ENCODE measurements around the gene TPSD1. TPM values are rescaled to one million over a fixed set of nuclear protein-coding genes. Genes with fewer than 3 reads are reported as not detected.
"Not testable (repeated sequence)": the region's sequence is repeated elsewhere in the genome, so short reads cannot be mapped to it uniquely, and the experiment has no call there.

The TPSD1 gene
- total and polyA plus RNA-seq, 2 donors (not counting 1 experiment from before 2014, with no cell fraction given): not detected

- Histone ChIP-seq H3K27ac (ENCODE audit: low read length in 2 of 2) (no peak overlapping the region), H3K27me3 (replicated peaks in 1 of 4; ENCODE audit: control extremely low read depth in 1 of 4, control insufficient read depth in 3 of 4, insufficient read depth in 4 of 4, low read length in 3 of 4) (no peaks in the 10 kb centered on the region), H3K9me3 (ENCODE audit: control extremely low read depth in 1 of 3, control insufficient read depth in 2 of 3, insufficient read depth in 1 of 3, low read length in 2 of 3) (no peaks in the 10 kb centered on the region), H4K20me1 (ENCODE audit: control insufficient read depth, insufficient read depth, low read length, poor library complexity, severe bottlenecking) (no peaks in the 10 kb centered on the region), H3K9ac (ENCODE audit: low read length) (no peak overlapping the region), H3K4me3 (ENCODE audit: control extremely low read depth in 1 of 5, extremely low read depth in 1 of 5, insufficient read depth in 1 of 5, low read depth in 2 of 5, low read length in 4 of 5) (no peak overlapping the region), H3K79me2 (ENCODE audit: control insufficient read depth, insufficient read depth, low read length) (no peaks in the 10 kb centered on the region), H3K4me2 (replicated peaks; ENCODE audit: low read depth, low read length, poor library complexity, severe bottlenecking) (no peak overlapping the region), H3K4me1 (ENCODE audit: control insufficient read depth in 2 of 2, insufficient read depth in 2 of 2, low read length in 2 of 2) (no peaks in the 10 kb centered on the region), H3K36me3 (replicated peaks in 1 of 2; ENCODE audit: control extremely low read depth in 1 of 2, control insufficient read depth in 1 of 2, extremely low read depth in 1 of 2, insufficient read depth in 2 of 2, low read length in 1 of 2) (no peaks in the 10 kb centered on the region), H2AFZ (ENCODE audit: insufficient read depth, low read depth, low read length, poor library complexity, severe bottlenecking) (no peak overlapping the region)
- Mint-ChIP-seq H3K4me3 (no peak overlapping the region), H3K9me3 (ENCODE audit: insufficient read depth) (no peaks in the 10 kb centered on the region), H3K27me3 (no peaks in the 10 kb centered on the region), H3K27ac (no peak overlapping the region), H3K4me1 (no peaks in the 10 kb centered on the region)
- TF ChIP-seq, protein P1, sequence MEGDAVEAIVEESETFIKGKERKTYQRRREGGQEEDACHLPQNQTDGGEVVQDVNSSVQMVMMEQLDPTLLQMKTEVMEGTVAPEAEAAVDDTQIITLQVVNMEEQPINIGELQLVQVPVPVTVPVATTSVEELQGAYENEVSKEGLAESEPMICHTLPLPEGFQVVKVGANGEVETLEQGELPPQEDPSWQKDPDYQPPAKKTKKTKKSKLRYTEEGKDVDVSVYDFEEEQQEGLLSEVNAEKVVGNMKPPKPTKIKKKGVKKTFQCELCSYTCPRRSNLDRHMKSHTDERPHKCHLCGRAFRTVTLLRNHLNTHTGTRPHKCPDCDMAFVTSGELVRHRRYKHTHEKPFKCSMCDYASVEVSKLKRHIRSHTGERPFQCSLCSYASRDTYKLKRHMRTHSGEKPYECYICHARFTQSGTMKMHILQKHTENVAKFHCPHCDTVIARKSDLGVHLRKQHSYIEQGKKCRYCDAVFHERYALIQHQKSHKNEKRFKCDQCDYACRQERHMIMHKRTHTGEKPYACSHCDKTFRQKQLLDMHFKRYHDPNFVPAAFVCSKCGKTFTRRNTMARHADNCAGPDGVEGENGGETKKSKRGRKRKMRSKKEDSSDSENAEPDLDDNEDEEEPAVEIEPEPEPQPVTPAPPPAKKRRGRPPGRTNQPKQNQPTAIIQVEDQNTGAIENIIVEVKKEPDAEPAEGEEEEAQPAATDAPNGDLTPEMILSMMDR (IDR thresholded peaks at IDR 0.05): no peak
- TF ChIP-seq EZH2 (IDR thresholded peaks at IDR 0.05; ENCODE audit: borderline replicate concordance, insufficient read depth, low read depth, low read length, poor library complexity, severe bottlenecking): no peak
- 84% methylated on average over 7 of the region's 9 CpGs for WGBS (ENCODE audit: insufficient coverage)
- ATAC-seq (ENCODE audit: low read depth) (no peak), DNase-seq (no peak)
- CTCF ChIA-PET: no interaction called here
- POLR2A ChIA-PET: no interaction called here
- intact Hi-C loops (cut with micrococcal nuclease): no loop called here
These were observed 31.3 kb upstream of the TPSD1 start for GRCh38 chr16:1224558-1224957.

- no peaks in the 10 kb centered on the region for H3K27me3 Mint-ChIP-seq
- WGBS (ENCODE audit: insufficient coverage): 72% methylated on average over 7 of the region's 10 CpGs
- ChIA-PET POLR2A (no interaction called here), CTCF (no interaction called here)
- ATAC-seq (ENCODE audit: low read depth) (no peak), DNase-seq (no peak)
- Histone ChIP-seq H3K4me1 (ENCODE audit: control insufficient read depth in 2 of 2, insufficient read depth in 2 of 2, low read length in 2 of 2) (no peaks in the 10 kb centered on the region), H3K27ac (ENCODE audit: low read length in 2 of 2) (no peak within 1 kb of the TSS), H3K9me3 (ENCODE audit: control extremely low read depth in 1 of 3, control insufficient read depth in 2 of 3, insufficient read depth in 1 of 3, low read length in 2 of 3) (no peaks in the 10 kb centered on the region), H3K9ac (ENCODE audit: low read length) (no peak within 1 kb of the TSS), H3K4me2 (replicated peaks; ENCODE audit: low read depth, low read length, poor library complexity, severe bottlenecking) (no peak within 1 kb of the TSS), H3K4me3 (ENCODE audit: control extremely low read depth in 1 of 5, extremely low read depth in 1 of 5, insufficient read depth in 1 of 5, low read depth in 2 of 5, low read length in 4 of 5) (no peak within 1 kb of the TSS), H2AFZ (ENCODE audit: insufficient read depth, low read depth, low read length, poor library complexity, severe bottlenecking) (no peak within 1 kb of the TSS), H3K36me3 (replicated peaks in 1 of 2; ENCODE audit: control extremely low read depth in 1 of 2, control insufficient read depth in 1 of 2, extremely low read depth in 1 of 2, insufficient read depth in 2 of 2, low read length in 1 of 2) (no peaks in the 10 kb centered on the region), H3K27me3 (replicated peaks in 1 of 4; ENCODE audit: control extremely low read depth in 1 of 4, control insufficient read depth in 3 of 4, insufficient read depth in 4 of 4, low read length in 3 of 4) (no peaks in the 10 kb centered on the region), H4K20me1 (ENCODE audit: control insufficient read depth, insufficient read depth, low read length, poor library complexity, severe bottlenecking) (no peaks in the 10 kb centered on the region), H3K79me2 (ENCODE audit: control insufficient read depth, insufficient read depth, low read length) (no peaks in the 10 kb centered on the region)
- H3K4me1 Mint-ChIP-seq: no peaks in the 10 kb centered on the region
- H3K9me3 Mint-ChIP-seq (ENCODE audit: insufficient read depth): no peaks in the 10 kb centered on the region
- H3K27ac Mint-ChIP-seq: no peak within 1 kb of the TSS
- TF ChIP-seq, protein P1 (IDR thresholded peaks at IDR 0.05): no peak
- no peak for TF ChIP-seq EZH2 (IDR thresholded peaks at IDR 0.05; ENCODE audit: borderline replicate concordance, insufficient read depth, low read depth, low read length, poor library complexity, severe bottlenecking)
- H3K4me3 Mint-ChIP-seq: no peak within 1 kb of the TSS
- intact Hi-C loops (cut with micrococcal nuclease): no loop called here
These were observed 30.8 kb upstream of the TPSD1 start, which contains the start of gene TPSG1 for GRCh38 chr16:1225051-1225451. Gene TPSG1, minus strand, starts transcription at chr16:1225268. Its CDS starts 16 bp downstream, at chr16:1225252.

- H3K27me3 ChIP-seq (replicated peaks in 1 of 4; ENCODE audit: control extremely low read depth in 1 of 4, control insufficient read depth in 3 of 4, insufficient read depth in 4 of 4, low read length in 3 of 4); H3K4me3 ChIP-seq (ENCODE audit: control extremely low read depth in 1 of 5, extremely low read depth in 1 of 5, insufficient read depth in 1 of 5, low read depth in 2 of 5, low read length in 4 of 5); H3K4me3 Mint-ChIP-seq; H3K9ac ChIP-seq (ENCODE audit: low read length); H3K27ac Mint-ChIP-seq; ATAC-seq (ENCODE audit: low read depth); H3K27me3 Mint-ChIP-seq; H3K4me2 ChIP-seq (replicated peaks; ENCODE audit: low read depth, low read length, poor library complexity, severe bottlenecking); intact Hi-C loops (cut with micrococcal nuclease); H3K4me1 Mint-ChIP-seq; CTCF ChIA-PET; H4K20me1 ChIP-seq (ENCODE audit: control insufficient read depth, insufficient read depth, low read length, poor library complexity, severe bottlenecking); H3K4me1 ChIP-seq (ENCODE audit: control insufficient read depth in 2 of 2, insufficient read depth in 2 of 2, low read length in 2 of 2); H3K36me3 ChIP-seq (replicated peaks in 1 of 2; ENCODE audit: control extremely low read depth in 1 of 2, control insufficient read depth in 1 of 2, extremely low read depth in 1 of 2, insufficient read depth in 2 of 2, low read length in 1 of 2); H3K9me3 ChIP-seq (ENCODE audit: control extremely low read depth in 1 of 3, control insufficient read depth in 2 of 3, insufficient read depth in 1 of 3, low read length in 2 of 3); DNase-seq; H2AFZ ChIP-seq (ENCODE audit: insufficient read depth, low read depth, low read length, poor library complexity, severe bottlenecking); POLR2A ChIA-PET; H3K27ac ChIP-seq (ENCODE audit: low read length in 2 of 2); H3K79me2 ChIP-seq (ENCODE audit: control insufficient read depth, insufficient read depth, low read length); H3K9me3 Mint-ChIP-seq (ENCODE audit: insufficient read depth): not testable (repeated sequence)
- 76% methylated on average over 19 of the region's 24 CpGs for WGBS (ENCODE audit: insufficient coverage)
These were observed 30.0 kb upstream of the TPSD1 start for GRCh38 chr16:1225728-1226311.
